NCI-H82 treated with DMSO at 0.1 percent for 48 hours (cell line): ENCODE results near the gene HBE1.
"Not testable (repeated sequence)": the region's sequence is repeated elsewhere in the genome, so short reads cannot be mapped to it uniquely, and the experiment has no call there.

ENCODE experiments used
- DNase-seq: peaks from one replicate; lab custom pipeline; 2025; ENCODE audit not compliant: unreplicated experiment; lab: John Stamatoyannopoulos, UW

Gene HBE1

DNA sequence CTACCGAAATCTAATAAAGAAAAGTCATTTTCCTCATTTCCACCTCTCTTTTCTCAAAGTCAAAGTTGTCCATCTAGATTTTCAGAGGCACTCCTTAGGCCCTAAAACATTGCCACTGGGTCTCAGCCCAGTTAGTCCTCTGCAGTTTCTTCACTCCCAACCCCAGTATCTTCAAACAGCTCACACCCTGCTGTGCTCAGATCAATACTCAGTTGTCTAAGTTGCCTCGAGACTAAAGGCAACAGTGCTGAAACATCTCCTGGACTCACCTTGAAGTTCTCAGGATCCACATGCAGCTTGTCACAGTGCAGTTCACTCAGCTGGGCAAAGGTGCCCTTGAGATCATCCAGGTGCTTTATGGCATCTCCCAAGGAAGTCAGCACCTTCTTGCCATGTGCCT is 15.7 kb downstream of the HBE1 start:
- not testable (repeated sequence) for DNase-seq

DNA sequence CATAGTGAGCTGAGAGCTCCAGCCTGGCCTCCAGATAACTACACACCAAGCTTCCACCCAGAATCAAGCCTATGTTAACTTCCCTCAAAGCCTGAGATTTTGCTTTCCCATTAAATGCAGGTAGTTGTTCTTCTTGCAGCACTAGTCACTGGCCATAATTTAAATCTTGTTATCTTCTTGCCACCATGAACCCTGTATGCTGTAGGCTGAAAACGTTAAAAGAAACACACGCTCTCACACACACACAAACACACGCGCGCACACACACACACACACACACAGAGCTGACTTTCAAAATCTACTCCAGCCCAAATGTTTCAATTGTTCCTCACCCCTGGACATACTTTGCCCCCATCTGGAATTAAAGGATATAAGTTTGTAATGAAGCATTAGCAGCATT is 16.3 kb downstream of the HBE1 start:
- DNase-seq = not testable (repeated sequence)

DNA sequence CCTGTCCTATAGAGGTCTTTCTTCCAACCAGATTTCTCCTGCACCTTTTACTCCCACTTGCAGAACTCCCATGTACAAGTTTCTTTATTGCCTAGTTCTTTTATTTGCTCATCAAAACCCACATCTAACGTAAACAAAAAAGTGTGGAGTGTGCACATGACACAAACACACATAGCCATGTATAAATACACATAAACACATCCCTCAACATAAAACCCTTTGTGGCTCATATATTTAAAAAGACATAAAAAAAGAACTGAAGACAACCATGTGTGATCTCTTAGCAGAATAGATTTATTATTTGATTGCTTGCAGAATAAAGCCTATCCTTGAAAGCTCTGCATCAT is 16.9 kb downstream of the HBE1 start:
- DNase-seq = no peak

DNA sequence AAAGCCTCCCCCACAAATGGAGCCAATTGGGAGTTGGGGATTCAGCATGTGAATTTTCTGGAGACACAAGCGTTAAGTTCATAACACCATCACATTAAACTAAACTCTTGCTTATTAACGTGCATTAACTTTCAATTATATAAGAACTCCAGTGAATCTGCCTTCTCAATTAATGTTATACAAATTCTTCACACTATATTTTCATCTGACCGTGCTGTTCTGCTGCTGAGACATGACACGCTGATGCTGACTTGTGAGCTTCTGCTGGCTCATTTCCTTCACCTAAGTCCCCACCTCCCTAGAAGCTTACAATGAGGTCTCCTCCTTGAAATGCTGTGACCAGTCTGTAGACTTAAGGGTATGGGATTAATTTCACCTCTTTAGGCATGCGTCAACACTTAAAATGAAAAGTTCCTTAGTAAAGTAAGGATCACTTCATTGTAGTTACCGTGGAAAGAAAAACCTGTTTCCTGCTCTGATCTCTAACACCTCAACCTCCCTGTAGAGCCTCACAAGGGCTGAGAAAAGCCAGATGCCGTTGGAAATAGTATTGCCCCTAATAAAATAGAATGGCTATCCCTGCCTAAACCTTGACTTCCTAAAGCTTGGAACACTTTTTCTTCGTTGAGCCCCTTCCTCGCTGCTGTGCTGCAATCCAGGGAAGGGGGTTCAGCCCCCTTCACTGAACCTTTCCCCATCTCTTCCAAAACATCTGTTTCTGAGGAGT is 17.4 kb downstream of the HBE1 start:
- DNase-seq = no peak

DNA sequence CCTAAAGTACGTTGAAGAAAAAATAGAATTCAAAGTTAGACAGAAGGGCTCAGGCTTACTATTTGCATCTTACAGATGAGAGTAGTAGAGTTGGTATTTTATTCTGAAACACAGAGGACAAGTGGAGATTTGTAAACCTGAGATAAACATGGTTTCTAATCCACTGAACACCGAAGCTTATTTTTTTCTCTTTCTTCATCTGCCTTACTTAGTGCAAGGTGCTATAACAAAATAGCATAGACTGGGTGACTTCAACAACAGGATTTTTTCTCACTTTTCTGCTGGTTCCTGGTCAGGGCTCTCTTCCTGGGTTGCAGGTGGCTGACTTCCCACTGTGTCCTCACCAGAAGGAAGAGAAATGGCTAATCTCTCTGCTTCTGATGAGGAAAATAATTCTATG is 18.0 kb downstream of the HBE1 start:
- DNase-seq = no peak

DNA sequence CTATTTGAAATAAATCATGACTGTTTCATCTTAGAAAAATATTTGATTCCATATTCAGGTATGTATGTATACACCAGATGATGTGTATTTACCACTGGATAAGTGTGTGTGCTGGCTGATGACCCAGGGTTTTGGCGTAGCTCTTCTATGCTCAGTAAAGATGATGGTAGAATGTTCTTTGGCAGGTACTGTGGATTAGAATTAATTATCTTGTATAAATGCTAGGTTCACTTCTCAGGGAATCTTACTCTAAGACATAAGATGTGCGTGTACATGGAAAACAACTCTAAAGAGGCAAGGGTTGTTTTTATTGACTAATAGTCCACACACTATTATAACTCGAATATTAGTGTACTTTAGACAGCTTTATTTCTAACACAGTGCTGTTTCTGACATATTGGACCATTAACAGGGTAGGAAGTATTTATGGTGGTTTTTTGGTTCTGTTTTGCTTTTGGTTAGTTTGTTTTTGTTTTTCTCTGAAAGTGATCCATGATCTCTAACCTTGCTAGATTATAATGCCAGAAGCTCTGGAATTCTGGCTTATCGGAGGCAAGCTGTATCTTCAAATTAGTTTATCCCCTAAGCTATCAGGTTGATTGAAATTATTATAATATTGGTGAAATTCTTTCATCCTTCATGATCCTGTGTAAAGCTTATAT is 19.1 kb downstream of the HBE1 start:
- no peak for DNase-seq

DNA sequence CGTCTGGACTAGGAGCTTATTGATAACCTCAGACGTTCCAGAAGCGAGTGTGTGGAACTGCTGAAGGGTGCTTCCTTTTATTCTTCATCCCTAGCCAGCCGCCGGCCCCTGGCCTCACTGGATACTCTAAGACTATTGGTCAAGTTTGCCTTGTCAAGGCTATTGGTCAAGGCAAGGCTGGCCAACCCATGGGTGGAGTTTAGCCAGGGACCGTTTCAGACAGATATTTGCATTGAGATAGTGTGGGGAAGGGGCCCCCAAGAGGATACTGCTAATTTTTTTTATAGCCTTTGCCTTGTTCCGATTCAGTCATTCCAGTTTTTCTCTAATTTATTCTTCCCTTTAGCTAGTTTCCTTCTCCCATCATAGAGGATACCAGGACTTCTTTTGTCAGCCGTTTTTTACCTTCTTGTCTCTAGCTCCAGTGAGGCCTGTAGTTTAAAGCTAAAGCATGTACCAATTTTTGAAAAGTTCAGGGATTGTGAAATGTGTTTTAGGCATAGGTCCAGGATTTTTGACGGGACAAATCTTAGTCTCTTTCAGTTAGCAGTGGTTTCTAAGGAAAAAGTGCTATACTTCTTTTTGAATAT is 19.8 kb downstream of the HBE1 start, which contains the start of gene HBG1:
Gene HBG1, minus strand, starts transcription at position 51 of the 590 bp plus-strand sequence. CDS start 53 bp downstream, outside the sequence.
- not testable (repeated sequence) for DNase-seq

DNA sequence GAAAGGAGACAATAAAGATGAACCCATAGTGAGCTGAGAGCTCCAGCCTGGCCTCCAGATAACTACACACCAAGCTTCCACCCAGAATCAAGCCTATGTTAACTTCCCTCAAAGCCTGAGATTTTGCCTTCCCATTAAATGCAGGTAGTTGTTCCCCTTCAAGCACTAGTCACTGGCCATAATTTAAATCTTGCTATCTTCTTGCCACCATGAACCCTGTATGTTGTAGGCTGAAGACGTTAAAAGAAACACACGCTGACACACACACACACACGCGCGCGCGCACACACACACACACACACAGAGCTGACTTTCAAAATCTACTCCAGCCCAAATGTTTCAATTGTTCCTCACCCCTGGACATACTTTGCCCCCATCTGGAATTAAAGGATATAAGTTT is 21.2 kb downstream of the HBE1 start:
- DNase-seq = not testable (repeated sequence)

DNA sequence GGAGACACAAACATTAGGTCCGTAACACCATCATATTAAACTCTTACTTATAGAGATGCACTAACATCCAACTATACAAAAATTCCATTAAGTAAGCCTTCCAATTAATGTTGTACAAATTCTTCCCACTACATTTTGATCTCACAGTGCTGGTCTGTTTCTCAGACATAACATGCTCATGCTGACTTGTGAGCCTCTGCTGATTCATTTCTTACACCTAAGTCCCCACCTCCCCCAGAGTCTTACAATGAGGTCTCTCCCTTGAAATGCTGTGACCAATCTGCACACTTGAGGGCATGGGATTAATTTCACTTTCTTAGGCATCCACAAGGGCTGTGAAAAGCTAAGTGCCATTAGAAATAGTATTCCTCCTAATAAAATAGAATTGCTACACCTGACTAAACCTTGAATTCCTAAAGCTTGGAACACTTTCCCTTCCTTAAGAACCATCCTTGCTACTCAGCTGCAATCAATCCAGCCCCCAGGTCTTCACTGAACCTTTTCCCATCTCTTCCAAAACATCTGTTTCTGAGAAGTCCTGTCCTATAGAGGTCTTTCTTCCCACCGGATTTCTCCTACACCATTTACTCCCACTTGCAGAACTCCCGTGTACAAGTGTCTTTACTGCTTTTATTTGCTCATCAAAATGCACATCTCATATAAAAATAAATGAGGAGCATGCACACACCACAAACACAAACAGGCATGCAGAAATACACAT is 22.1 kb downstream of the HBE1 start:
- DNase-seq = no peak

DNA sequence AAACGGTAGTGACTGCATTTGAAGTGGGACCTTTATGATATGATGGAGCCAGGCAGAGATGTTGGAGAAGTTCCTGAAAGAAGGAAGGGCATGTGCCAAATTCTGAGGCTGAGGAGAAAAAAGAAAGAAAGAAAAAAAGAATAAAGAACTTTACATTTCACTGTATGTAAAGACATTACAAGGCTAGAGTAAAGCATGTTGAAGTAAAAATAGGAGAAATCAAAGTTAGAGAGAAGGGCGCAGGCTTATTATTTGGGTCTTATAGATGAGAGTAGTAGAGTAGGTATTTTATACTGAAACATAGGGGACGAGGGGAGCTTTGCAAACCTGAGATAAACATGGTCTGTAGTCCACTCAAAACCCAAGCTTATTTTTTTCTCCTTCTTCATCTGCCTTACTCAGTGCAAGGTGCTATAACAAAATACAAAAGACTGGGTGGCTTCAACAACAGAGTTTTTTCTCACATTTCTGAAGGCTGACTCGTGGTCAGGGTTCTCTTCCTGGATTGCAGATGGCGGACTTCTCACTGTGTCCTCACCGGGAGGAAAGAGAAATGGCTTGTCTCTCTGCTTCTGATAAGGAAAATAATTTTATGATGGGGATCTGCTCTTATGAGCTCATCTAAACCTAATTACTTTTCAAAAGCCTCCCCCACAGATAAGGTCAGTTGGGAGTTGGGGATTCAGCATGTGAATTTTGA is 22.8 kb downstream of the HBE1 start:
- no peak for DNase-seq

DNA sequence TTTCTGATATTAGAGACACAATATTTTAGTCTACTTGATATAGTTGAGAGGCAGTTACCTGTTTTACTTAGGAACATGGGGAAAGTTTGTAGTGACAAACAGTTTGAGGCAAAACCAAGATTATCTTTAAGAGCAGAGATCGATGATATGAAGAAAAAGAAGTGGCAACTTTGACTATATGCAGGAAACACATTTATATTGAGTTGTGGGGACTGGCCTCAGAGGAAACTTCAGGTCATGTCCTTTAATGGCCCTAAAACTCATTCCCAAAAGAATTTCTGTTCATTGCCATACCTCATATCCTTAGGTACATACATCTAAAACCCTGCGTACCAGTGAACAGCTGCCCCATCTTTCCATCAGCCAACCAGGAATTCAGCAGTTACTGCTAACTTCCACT is 24.6 kb downstream of the HBE1 start:
- no peak for DNase-seq

DNA sequence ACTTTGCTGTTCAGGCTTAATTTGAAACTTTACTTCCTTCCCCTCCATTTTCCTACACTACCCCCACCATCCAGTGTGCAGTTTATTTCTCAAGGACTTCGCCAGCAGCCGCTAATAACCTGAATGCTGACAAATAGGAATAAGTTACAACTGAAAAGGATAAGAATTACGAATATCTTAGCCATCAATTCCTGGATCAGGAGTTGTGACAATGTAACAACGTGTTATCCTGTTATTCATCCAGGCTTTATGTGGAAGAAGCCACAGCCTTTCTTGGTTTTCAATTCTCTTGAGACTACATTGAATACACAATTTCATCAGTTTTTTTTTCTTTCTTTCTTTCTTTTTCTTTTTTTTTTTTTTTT is 25.9 kb downstream of the HBE1 start:
- DNase-seq = no peak

DNA sequence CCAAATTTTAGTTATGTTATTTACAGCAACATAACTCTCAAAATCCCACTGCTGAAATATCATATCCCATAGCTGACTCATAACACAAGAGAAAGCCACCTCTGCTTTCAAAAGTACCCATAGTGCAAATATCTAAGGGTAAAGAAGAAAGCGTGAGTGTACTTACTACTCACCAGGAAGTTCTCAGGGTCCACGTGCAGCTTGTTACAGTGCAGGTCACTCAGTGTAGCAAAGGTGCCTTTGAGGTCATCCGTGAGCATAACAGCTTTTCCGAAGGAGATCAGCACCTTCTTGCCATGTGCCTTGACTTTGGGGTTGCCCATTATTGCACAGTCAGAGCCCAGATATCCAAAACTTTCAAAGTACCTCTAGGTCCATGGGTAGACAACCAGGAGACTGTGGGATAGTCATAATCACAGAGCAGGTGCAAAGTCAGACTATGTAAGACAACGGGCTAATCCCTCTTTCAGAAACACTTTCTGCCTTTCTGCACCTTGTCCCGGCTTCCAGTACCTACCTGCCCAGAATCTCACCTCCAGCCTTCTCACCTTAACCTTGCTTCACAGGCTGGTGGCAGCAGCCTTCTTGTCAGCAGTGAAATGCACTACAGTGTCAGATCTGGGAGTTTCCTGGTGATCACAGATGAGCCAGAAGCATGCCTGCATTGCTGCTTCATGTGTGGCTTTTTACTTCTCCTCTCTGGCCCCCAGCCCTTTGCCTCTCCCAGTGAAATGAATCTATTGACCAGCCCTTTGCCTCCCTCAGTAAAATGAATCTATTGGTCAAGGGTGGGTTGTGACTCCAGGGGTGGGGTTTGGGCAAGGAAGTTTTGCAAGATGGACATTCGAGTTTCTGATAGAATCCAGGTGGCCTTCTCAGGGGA is 26.6 kb downstream of the HBE1 start:
- DNase-seq = no peak

DNA sequence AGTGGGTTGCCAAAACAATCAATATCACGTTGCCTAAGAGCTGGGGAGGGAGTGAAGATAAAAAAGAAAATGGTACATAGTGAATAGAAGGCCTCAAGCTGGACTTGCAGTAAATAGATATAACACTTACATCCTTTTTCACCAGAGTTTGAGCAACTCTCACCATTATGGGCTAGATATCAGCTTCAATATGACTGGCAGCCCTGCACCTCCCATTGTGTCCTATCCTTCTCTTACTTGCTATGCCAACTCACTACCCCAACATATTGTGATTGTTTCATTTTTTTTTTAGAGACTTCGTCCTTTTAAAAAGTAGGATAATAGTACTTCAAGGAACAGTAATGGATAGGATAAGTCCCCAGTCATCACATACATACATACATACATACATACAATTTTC is 27.5 kb downstream of the HBE1 start:
- no peak for DNase-seq

DNA sequence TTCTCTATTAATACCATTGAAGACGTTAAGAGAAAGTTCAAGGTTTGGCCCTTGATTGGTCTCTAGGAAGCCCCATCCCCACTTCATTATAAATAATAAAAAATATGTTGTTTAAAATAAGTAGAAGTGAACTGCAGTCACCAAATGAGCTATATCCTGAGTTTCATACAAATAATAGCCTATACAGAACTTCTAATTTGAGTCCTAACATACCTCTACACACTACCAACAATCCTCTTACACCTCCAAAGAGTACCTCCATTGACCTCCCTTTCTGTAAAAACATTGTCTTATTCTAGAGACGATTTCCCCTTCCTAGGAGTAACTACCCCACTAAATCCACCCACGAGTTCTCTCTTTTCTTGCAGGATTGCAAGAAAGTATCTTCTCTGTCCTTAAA is 28.3 kb downstream of the HBE1 start:
- DNase-seq = no peak

DNA sequence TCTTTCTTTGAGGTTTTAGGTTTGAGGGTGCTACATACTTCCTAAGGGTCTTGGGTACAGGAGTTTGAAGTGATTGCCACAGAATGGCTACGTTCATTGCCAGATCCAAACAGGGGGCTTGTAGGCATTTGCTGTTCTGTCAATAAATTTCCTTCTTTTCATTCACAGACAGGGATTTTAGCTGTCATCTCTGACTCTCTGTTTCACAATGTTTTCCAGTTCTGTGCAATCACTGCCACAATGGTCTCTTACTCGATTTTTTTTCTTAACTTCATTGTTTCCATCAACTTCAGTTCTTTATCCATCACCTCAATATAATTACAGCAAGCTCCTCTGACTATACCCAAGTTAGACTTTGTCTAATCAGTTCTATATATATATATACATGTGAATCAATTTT is 29.3 kb downstream of the HBE1 start:
- DNase-seq = no peak

DNA sequence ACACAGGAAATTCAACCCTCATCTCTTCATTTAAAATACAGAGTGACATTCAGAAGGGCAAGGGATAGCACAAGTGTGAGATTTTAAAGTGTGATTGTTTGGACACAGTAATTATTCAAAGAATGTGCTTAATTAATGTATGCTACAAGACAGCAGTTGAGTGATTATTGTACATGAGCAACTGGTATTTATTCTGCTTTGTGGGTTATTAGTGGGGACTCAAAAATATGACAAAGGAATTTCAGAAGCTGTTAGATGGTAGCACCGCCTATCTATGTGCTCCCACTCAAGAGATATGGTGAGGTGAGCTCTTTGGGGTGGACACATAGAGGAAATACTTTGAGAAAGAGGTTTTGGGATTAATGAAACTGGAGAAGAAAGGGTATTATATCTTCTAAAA is 29.7 kb downstream of the HBE1 start:
- no peak for DNase-seq

DNA sequence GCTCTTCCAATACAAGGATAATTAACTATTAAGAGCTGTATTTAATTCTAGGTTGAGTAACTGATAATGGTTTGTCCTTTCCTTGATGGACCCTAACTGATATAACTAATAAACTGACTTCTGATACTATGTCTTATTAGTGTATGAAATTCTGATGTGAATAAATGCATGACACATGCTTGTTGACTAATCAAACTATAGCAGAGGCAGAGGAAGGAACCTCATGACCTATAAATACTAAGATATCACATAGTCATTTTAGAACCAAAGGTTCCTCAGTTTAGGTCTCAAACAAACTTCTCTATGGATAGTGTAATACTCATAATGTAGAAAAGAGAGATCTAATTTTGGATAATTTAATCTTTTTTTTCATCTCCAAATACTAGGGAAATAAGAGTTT is 30.7 kb downstream of the HBE1 start:
- no peak for DNase-seq

DNA sequence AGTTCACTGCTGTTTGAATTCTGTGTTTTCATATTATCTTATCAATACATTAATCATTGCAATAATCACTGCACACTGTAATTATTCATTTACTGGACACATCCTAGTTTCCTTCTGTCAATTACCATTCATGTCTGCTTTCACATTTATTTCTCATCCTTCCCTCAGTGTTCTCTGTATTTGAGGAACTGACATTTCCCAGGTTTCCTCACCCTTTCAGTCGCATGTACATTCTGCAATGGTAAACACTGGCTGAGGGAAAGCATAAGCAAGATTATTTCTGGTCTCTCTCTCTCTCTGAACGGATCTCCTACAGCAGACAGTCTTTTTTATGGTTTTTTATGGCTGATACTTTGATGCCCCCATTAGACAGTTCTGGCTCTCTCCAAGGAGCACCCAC is 31.3 kb downstream of the HBE1 start:
- DNase-seq = no peak

DNA sequence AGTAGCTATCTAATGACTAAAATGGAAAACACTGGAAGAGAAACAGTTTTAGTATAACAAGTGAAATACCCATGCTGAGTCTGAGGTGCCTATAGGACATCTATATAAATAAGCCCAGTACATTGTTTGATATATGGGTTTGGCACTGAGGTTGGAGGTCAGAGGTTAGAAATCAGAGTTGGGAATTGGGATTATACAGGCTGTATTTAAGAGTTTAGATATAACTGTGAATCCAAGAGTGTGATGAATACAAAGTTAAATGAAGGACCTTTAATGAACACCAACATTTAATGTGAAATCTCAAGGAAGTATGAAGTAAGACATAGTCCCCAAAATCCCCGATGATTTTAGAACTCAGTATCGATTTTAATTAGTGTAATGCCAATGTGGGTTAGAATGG is 32.3 kb downstream of the HBE1 start:
- no peak for DNase-seq
